ENCODE data around the gene MLLT6. TPM values are rescaled to one million over a fixed set of nuclear protein-coding genes. Genes with fewer than 3 reads are reported as not detected.

Gene MLLT6
- total and polyA plus RNA-seq, 2 of the 4 experiments (the other 2 are of a cell fraction), result 7.2 to 21.2 TPM

- Histone ChIP-seq H3K4me1 (ENCODE audit: control insufficient read depth, insufficient read depth, low read length) (peaks cover 12% of the 10 kb centered on the region), H4K91ac (ENCODE audit: insufficient read depth, low read depth, low read length) (no peak overlapping the region), H3K4me3 (ENCODE audit: insufficient read depth, low read depth, low read length) (peak overlapping the region; percentile 40; the same call in 1 of the 2 replicates), H3K9ac (ENCODE audit: low read depth, low read length) (no peak overlapping the region), H2BK15ac (ENCODE audit: low read depth, low read length) (no peak overlapping the region), H3K27ac (ENCODE audit: insufficient read depth, low read length) (no peak overlapping the region; the same call in 1 of the 2 replicates), H4K20me1 (ENCODE audit: insufficient read depth, low read length) (peaks cover 25% of the 10 kb centered on the region), H2AK9ac (replicated peaks; ENCODE audit: low read depth, low read length, poor library complexity) (peak overlapping the region; percentile 99), H2BK20ac (ENCODE audit: low read depth, low read length) (no peak overlapping the region), H3K79me1 (ENCODE audit: low read depth in 1 of 2, low read length in 2 of 2) (peaks cover 4 to 48% of the 10 kb centered on the region in 2 experiments; a peak in 3 of 4 replicates), H2AK5ac (ENCODE audit: low read depth, low read length) (peak overlapping the region; percentile 62), H2AFZ (replicated peaks; ENCODE audit: low read length, poor library complexity) (peak overlapping the region; percentile 90), H3K56ac (ENCODE audit: extremely low read depth, insufficient read depth, low read length) (no peak overlapping the region), H3K27me3 (ENCODE audit: control insufficient read depth, insufficient read depth, low read length) (no peaks in the 10 kb centered on the region), H3K18ac (ENCODE audit: low read depth, low read length) (no peak overlapping the region), H3K9me3 (ENCODE audit: control insufficient read depth, insufficient read depth, low read length) (no peaks in the 10 kb centered on the region), H3K36me3 (ENCODE audit: control insufficient read depth, insufficient read depth, low read length) (peaks cover 2% of the 10 kb centered on the region), H3K14ac (replicated peaks; ENCODE audit: low read depth, low read length) (no peak overlapping the region), H4K8ac (ENCODE audit: low read depth in 2 of 2, low read length in 2 of 2) (peak overlapping the region; percentile 70 to 84; a peak in 2 of 4 replicates), H3K4me2 (ENCODE audit: low read depth, low read length) (peak overlapping the region; percentile 81), H4K5ac (ENCODE audit: low read depth, low read length) (no peak overlapping the region; the same call in 1 of the 2 replicates), H2BK5ac (ENCODE audit: low read depth, low read length, poor library complexity, severe bottlenecking) (no peak overlapping the region), H3K4ac (ENCODE audit: low read depth, low read length) (peak overlapping the region; percentile 44; the same call in 1 of the 2 replicates), H3K9me1 (ENCODE audit: insufficient read depth, low read length) (peaks cover 11% of the 10 kb centered on the region), H2BK120ac (ENCODE audit: low read depth, low read length) (no peak overlapping the region), H3K23ac (ENCODE audit: low read depth, low read length) (no peak overlapping the region; the same call in 1 of the 2 replicates)
- dilution Hi-C loops (cut with HindIII; ENCODE audit: low sequenced_read_pairs, unreplicated experiment), result no loop called here
- intact Hi-C loops (cut with micrococcal nuclease), result loop anchor here (5.0 kb wide), 1 partner anchor 122 kb away; the partner anchor contains the start of gene LASP1
- DNase-seq (peak; percentile 22), ATAC-seq (ENCODE audit: low read depth) (no peak)
- 20% methylated on average over 5 of the region's 28 CpGs; no CpG with 5 or more reads in 1 of the 2 experiments for WGBS, 2 experiments (ENCODE audit: extremely low coverage in 2 of 2, insufficient read length in 1 of 2)
- TF ChIP-seq BHLHE40 (IDR thresholded peaks at IDR 0.05; ENCODE audit: low read depth, low read length), result no peak
- no peak for TF ChIP-seq MXI1 (IDR thresholded peaks at IDR 0.05; ENCODE audit: borderline replicate concordance, low read depth, low read length)
- TF ChIP-seq MAZ (IDR thresholded peaks at IDR 0.05; ENCODE audit: borderline replicate concordance, low read depth, low read length), result no peak
- no peak for TF ChIP-seq SMC3 (IDR thresholded peaks at IDR 0.05; ENCODE audit: low read depth, low read length)
- no peak for TF ChIP-seq FOS (IDR thresholded peaks at IDR 0.05; ENCODE audit: low read depth, low read length)
- TF ChIP-seq RFX5 (IDR thresholded peaks at IDR 0.05; ENCODE audit: low read depth, low read length), result no peak
- TF ChIP-seq MAFK (IDR thresholded peaks at IDR 0.05; ENCODE audit: low read depth, low read length), result no peak
- no peak for TF ChIP-seq POLR2A (IDR thresholded peaks at IDR 0.05; ENCODE audit: low read depth, low read length)
- no peak for TF ChIP-seq CHD1 (IDR thresholded peaks at IDR 0.05; ENCODE audit: low read depth, low read length)
- TF ChIP-seq CTCF (conservative IDR thresholded peaks at IDR 0.05; ENCODE audit: low read depth, low read length), result no peak
- no peak for TF ChIP-seq NFE2L2 (IDR thresholded peaks at IDR 0.05; ENCODE audit: low read depth, low read length)
- TF ChIP-seq, protein P1, sequence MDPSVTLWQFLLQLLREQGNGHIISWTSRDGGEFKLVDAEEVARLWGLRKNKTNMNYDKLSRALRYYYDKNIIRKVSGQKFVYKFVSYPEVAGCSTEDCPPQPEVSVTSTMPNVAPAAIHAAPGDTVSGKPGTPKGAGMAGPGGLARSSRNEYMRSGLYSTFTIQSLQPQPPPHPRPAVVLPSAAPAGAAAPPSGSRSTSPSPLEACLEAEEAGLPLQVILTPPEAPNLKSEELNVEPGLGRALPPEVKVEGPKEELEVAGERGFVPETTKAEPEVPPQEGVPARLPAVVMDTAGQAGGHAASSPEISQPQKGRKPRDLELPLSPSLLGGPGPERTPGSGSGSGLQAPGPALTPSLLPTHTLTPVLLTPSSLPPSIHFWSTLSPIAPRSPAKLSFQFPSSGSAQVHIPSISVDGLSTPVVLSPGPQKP (IDR thresholded peaks at IDR 0.05; ENCODE audit: borderline replicate concordance, low read depth, low read length), result no peak
- no peak for TF ChIP-seq RAD21 (IDR thresholded peaks at IDR 0.05; ENCODE audit: low read length)
- TF ChIP-seq, protein P2, sequence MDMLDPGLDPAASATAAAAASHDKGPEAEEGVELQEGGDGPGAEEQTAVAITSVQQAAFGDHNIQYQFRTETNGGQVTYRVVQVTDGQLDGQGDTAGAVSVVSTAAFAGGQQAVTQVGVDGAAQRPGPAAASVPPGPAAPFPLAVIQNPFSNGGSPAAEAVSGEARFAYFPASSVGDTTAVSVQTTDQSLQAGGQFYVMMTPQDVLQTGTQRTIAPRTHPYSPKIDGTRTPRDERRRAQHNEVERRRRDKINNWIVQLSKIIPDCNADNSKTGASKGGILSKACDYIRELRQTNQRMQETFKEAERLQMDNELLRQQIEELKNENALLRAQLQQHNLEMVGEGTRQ (IDR thresholded peaks at IDR 0.05; ENCODE audit: low read depth, low read length), result no peak
- TF ChIP-seq CEBPB (IDR thresholded peaks at IDR 0.05; ENCODE audit: low read depth, low read length), result no peak
- BruUV-seq (replicated peaks), result no TSS peak
- in situ Hi-C loops (cut with MboI; ENCODE audit: low sequenced_read_pairs), result no loop called here
- POLR2A ChIA-PET (ENCODE audit: unreplicated experiment), result no interaction called here
- CTCF ChIA-PET, result no interaction called here
Observed at GRCh38 chr17:38750312-38751121, 45.4 kb downstream of the MLLT6 start.
